ENCODE results near the gene TEX264. TPM values are rescaled to one million over a fixed set of nuclear protein-coding genes. Genes with fewer than 3 reads are reported as not detected.
"Not testable (repeated sequence)": the region's sequence is repeated elsewhere in the genome, so short reads cannot be mapped to it uniquely, and the experiment has no call there.

The TEX264 gene
- total RNA-seq, 1 donor from 2014 or later: 72.3 TPM

DNA sequence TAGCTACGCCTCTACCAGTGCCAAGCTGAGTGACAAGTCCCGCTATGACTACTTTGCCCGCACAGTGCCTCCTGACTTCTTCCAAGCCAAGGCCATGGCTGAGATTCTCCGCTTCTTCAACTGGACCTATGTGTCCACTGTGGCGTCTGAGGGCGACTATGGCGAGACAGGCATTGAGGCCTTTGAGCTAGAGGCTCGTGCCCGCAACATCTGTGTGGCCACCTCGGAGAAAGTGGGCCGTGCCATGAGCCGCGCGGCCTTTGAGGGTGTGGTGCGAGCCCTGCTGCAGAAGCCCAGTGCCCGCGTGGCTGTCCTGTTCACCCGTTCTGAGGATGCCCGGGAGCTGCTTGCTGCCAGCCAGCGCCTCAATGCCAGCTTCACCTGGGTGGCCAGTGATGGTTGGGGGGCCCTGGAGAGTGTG is 41.5 kb downstream of the TEX264 start:
- intact Hi-C loops (cut with micrococcal nuclease): no loop called here

GRCh38 chr3:51712963-51713362 is 41.9 kb downstream of the TEX264 start:
- intact Hi-C loops (cut with micrococcal nuclease): no loop called here

- intact Hi-C loops (cut with micrococcal nuclease): no loop called here
Measured at GRCh38 chr3:51715231-51715976, 44.4 kb downstream of the TEX264 start.

DNA sequence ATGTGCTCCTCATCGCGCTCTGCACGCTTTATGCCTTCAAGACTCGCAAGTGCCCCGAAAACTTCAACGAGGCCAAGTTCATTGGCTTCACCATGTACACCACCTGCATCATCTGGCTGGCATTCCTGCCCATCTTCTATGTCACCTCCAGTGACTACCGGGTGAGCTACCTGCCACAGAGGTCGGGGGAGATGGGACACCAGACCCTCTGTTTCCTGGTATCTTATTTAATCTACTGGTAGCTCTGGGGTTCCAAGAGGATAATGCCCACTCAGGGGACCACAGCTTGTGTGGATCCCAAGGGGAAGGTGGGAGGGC is 44.9 kb downstream of the TEX264 start:
- intact Hi-C loops (cut with micrococcal nuclease): no loop called here

DNA sequence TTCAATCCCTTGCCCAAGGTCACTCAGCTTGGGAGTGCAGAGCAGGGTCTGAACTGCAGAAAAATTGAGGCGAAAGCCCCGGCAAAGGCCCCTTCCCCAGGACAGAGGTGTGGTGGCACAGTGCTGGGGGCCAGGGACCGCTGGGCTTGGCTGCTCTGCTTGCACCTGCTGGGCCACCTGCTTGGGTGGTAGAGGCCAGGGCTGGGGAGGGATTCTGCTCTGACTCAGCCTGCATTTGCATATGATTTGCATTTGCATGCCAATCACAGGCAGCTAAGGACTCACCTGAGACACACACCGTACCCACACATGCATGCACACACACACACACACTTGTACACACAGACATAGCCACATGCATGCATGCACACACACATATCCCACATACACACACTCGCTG is 45.8 kb downstream of the TEX264 start:
- intact Hi-C loops (cut with micrococcal nuclease): no loop called here

DNA sequence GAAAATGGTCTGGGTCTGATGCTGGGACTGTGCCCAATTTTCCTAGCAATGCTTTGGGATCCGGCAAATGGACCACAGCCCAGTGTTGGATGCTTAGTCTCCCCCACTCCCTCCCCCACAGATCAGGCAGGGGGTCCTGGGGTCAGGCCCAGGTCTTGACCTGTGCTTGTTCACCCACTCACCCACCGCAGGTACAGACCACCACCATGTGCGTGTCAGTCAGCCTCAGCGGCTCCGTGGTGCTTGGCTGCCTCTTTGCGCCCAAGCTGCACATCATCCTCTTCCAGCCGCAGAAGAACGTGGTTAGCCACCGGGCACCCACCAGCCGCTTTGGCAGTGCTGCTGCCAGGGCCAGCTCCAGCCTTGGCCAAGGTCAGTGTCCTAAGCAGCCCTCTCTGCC is 46.4 kb downstream of the TEX264 start:
- intact Hi-C loops (cut with micrococcal nuclease): no loop called here

DNA sequence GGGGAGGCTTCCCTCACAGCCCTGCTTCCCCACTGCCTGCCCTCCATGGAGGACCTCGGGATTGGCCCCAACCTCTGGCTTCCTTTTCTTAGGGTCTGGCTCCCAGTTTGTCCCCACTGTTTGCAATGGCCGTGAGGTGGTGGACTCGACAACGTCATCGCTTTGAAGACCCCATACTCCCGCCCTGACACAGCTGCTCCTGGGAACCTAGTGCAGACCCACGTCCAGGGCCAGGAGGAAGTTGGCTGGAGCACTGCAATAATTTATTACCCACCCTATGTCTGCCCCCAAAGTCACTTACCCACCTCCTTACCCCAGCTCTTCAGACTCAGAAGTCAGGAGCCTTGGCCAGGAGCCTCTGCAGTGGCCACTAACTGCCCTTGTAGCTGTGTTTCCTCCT is 46.9 kb downstream of the TEX264 start:
- intact Hi-C loops (cut with micrococcal nuclease): no loop called here

GRCh38 chr3:51718547-51719409 is 47.7 kb downstream of the TEX264 start:
- intact Hi-C loops (cut with micrococcal nuclease): loop anchor here (1.0 kb wide), 1 partner anchor 82 kb away; no protein-coding TSS in a partner anchor

DNA sequence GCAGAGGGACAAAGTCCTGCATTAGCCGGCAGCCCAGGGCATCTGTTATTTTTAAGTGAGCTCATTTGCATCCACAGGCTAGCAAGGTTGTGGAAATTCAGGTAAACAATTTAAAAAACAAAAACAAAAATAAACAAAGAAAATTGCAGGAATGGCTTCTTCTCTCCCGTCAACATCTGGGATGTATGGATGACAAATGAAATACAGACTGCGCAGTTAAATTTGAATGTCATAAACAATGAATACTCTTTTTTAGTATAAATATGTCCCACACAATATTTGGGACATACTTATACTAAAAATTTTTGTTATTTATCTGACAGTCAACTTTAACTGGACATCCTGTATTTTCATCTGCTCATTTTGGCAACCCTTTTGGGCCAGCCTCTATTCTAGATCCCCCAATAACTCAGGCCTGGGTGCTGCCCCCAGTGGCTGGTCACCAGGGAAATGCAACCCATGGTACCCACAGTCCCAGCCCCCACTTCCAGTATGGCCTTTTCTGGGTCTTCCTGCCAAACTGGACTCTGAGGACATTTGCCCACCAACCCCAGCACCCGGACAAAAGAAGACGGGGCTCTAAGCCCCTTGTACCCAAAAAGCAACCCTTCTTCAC is 48.5 kb downstream of the TEX264 start:
- intact Hi-C loops (cut with micrococcal nuclease): loop anchor here (1.0 kb wide), 1 partner anchor 81 kb away; no protein-coding TSS in a partner anchor

- intact Hi-C loops (cut with micrococcal nuclease): no loop called here
Measured at GRCh38 chr3:51720292-51721061, 49.4 kb downstream of the TEX264 start.

GRCh38 chr3:51721062-51721745 is 50.2 kb downstream of the TEX264 start:
- intact Hi-C loops (cut with micrococcal nuclease): no loop called here

- intact Hi-C loops (cut with micrococcal nuclease): no loop called here
Measured at GRCh38 chr3:51722362-51722761, 51.3 kb downstream of the TEX264 start.

DNA sequence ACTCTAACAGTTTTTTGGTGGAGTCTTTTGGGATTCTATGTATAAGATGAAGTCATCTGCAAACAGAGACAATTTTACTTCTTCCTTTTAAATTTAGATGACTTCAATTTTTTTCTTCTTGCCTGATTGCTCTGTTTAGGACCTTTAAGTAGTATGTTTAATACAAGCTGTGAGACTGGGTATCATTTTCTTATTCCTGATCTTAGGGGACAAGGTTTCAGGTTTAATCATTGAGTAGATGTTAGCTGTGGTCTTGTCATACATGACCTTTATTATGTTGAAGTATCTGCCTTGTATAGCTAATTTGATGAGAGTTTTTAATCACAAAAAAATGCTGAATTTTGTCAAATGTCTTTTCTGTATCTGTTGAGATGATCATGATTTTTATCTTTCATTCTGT is 56.4 kb downstream of the TEX264 start:
- intact Hi-C loops (cut with micrococcal nuclease): no loop called here

DNA sequence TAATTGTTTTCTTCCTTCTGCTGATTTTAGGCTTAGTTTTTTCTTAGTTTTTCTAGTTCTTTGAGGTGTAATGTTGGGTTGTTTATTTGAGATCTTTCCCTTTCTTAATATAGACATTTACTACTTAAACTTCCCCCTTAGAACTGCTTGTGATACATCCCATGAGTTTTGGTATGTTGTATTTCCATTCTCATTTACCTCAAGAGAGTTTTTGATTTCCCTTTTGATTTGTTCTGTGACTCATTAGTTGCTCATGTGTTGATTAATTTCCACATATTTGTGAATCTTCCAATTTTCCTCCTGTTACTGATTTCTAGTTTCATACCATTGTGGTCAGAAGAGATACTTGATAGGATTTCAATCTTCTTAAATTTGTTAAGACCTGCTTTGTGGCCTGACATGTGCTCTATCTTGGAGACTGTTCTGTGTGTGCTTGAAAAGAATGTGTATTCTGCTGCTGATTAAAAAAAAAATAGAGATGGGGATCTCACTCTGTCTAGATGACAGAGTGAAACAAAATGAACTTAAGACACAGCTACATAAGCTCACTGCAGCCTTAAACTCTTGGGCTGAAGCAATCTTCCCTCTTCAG is 58.1 kb downstream of the TEX264 start:
- intact Hi-C loops (cut with micrococcal nuclease): no loop called here

DNA sequence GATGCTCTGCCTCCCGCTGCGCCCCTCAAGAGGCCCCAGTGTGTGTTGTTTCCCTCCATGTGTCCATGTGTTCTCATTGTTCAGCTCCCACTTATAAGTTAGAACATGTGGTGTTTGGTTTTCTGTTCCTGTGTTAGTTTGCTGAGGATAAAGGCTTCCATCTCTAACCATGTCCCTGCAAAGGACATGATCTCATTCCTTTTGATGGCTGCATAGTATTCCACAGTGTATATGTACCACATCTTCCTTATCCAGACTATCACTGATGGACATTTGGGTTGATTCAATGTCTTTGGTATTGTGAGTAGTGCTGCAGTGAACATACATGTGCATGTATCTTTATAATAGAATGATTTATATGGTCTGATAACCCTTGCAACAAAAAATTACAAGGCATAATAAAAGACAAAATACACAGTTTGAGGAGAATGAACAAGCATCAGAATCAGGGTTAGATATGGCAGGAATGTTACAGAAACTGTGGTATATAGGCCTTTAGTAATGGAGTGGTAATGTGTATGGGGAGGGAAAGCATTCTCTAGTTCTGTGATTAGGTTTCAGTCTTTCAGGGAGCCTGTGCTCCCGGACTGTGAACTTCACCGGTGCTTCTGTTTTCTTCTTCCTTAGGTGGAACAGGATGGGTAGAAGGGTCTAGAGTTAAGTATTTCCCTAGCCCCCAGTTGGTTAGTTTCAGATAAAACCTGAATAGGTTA is 63.0 kb downstream of the TEX264 start:
- intact Hi-C loops (cut with micrococcal nuclease): no loop called here

GRCh38 chr3:51734572-51734907 is 63.5 kb downstream of the TEX264 start:
- intact Hi-C loops (cut with micrococcal nuclease): no loop called here

- intact Hi-C loops (cut with micrococcal nuclease): no loop called here
Measured at GRCh38 chr3:51735039-51735438, 64.0 kb downstream of the TEX264 start.

- intact Hi-C loops (cut with micrococcal nuclease): no loop called here
Measured at GRCh38 chr3:51735950-51736349, 64.9 kb downstream of the TEX264 start.

- intact Hi-C loops (cut with micrococcal nuclease): no loop called here
Measured at GRCh38 chr3:51739110-51739509, 68.1 kb downstream of the TEX264 start.

DNA sequence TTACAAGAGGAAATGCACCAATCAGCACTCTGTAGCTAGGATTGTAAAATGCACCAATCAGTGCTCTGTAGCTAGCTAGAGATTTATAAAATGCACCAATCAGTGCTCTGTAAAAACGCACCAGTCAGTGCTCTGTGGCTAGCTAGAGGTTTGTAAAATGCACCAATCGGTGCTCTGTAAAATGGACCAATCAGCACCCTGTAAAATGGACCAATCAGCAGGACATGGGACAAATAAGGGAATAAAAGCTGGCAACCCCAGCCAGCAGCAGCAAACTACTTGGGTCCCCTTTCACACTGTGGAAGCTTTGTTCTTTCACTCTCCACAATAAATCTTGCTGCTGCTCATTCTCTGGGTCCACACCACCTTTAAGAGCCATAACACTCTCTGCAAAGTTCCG is 71.3 kb downstream of the TEX264 start:
- intact Hi-C loops (cut with micrococcal nuclease): not testable (repeated sequence)
